ENCODE data around the gene UBN2. TPM values are rescaled to one million over a fixed set of nuclear protein-coding genes. Genes with fewer than 3 reads are reported as not detected.

The UBN2 gene
- total and polyA plus RNA-seq, 7 donors = 1.7 to 30.1 (median 20.6) TPM

DNA sequence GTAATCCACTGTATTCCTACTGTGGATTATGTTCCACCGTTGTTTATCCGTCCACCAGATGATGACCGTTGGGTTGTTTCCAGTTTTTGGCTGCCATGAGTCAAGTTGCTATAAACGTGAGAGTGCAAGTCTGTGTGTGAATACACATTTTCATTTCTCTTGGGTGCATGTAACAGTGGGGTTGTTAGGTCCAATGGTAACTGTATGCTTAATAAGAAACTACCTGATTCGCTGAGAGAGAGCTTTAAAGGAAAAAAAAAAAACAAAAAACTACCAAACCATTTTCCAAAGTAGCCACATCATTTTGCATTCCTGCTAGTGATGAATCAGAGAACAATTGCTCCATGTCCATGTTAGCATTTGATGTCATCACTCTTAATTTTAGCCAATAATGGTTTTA is 15.9 kb downstream of the UBN2 start:
- ATAC-seq = peak; percentile 76 to 85 (median 80)
- no peaks in the 10 kb centered on the region for H3K9me3 ChIP-seq
- no peaks in the 10 kb centered on the region for H3K27me3 ChIP-seq (ENCODE audit: insufficient read depth in 3 of 3, low read length in 2 of 3)
- peak overlapping the region; percentile 27 for H3K4me3 ChIP-seq
- H3K4me1 ChIP-seq = peaks cover 32% of the 10 kb centered on the region
- peaks cover 0 to 55% of the 10 kb centered on the region in 2 donors for H3K36me3 ChIP-seq (ENCODE audit: insufficient read depth in 1 of 2, low read depth in 1 of 2)
- 34 to 53% (median 41%) methylated on average over 5 of the region's 5 CpGs for WGBS, 3 donors
- H3K27ac ChIP-seq = peak overlapping the region; percentile 78
- TF ChIP-seq CTCF (IDR thresholded peaks at IDR 0.05) = no peak
- no peak for DNase-seq
- intact Hi-C loops (cut with DNase I) = no loop called here

GRCh38 chr7:139249179-139249810 is 18.3 kb downstream of the UBN2 start:
- TF ChIP-seq CTCF (IDR thresholded peaks at IDR 0.05) = no peak
- WGBS, 3 donors = 95 to 96% (median 96%) methylated on average over 4 of the region's 4 CpGs
- Histone ChIP-seq H3K4me1 (peaks cover 17% of the 10 kb centered on the region), H3K4me3 (no peak overlapping the region), H3K27me3 (ENCODE audit: insufficient read depth in 3 of 3, low read length in 2 of 3) (no peaks in the 10 kb centered on the region), H3K9me3 (no peaks in the 10 kb centered on the region), H3K27ac (no peak overlapping the region), H3K36me3 (ENCODE audit: insufficient read depth in 1 of 2, low read depth in 1 of 2) (peaks cover 0 to 71% of the 10 kb centered on the region in 2 donors)
- DNase-seq = no peak
- ATAC-seq = no peak
- intact Hi-C loops (cut with DNase I) = no loop called here

- H3K4me3 ChIP-seq = no peak overlapping the region
- WGBS, 3 donors = 78 to 84% (median 84%) methylated on average over 3 of the region's 3 CpGs
- DNase-seq = no peak
- H3K9me3 ChIP-seq = no peaks in the 10 kb centered on the region
- peaks cover 0 to 78% of the 10 kb centered on the region in 2 donors for H3K36me3 ChIP-seq (ENCODE audit: insufficient read depth in 1 of 2, low read depth in 1 of 2)
- TF ChIP-seq CTCF (IDR thresholded peaks at IDR 0.05) = no peak
- no peaks in the 10 kb centered on the region for H3K27me3 ChIP-seq (ENCODE audit: insufficient read depth in 3 of 3, low read length in 2 of 3)
- intact Hi-C loops (cut with DNase I) = no loop called here
- peaks cover 3% of the 10 kb centered on the region for H3K4me1 ChIP-seq
- H3K27ac ChIP-seq = no peak overlapping the region
- no peak for ATAC-seq
Measured at GRCh38 chr7:139252451-139252850, 21.4 kb downstream of the UBN2 start.

- peaks cover 0 to 91% of the 10 kb centered on the region in 2 donors for H3K36me3 ChIP-seq (ENCODE audit: insufficient read depth in 1 of 2, low read depth in 1 of 2)
- no peaks in the 10 kb centered on the region for H3K4me1 ChIP-seq
- H3K27ac ChIP-seq = no peak overlapping the region
- no peak overlapping the region for H3K4me3 ChIP-seq
- DNase-seq (no peak), ATAC-seq (no peak)
- TF ChIP-seq CTCF (IDR thresholded peaks at IDR 0.05) = no peak
- H3K27me3 ChIP-seq (ENCODE audit: insufficient read depth in 3 of 3, low read length in 2 of 3) = no peaks in the 10 kb centered on the region
- H3K9me3 ChIP-seq = no peaks in the 10 kb centered on the region
- intact Hi-C loops (cut with DNase I) = no loop called here
- 85 to 92% (median 91%) methylated on average over 6 of the region's 6 CpGs for WGBS, 3 donors
Measured at GRCh38 chr7:139254281-139254680, 23.2 kb downstream of the UBN2 start.

- TF ChIP-seq CTCF (IDR thresholded peaks at IDR 0.05) = no peak
- DNase-seq (no peak), ATAC-seq (no peak)
- intact Hi-C loops (cut with DNase I) = no loop called here
- H3K4me1 ChIP-seq = no peaks in the 10 kb centered on the region
- no peaks in the 10 kb centered on the region for H3K9me3 ChIP-seq
- WGBS, 3 donors = 94 to 98% (median 96%) methylated on average over 4 of the region's 4 CpGs
- no peak overlapping the region for H3K4me3 ChIP-seq
- H3K27me3 ChIP-seq (ENCODE audit: insufficient read depth in 3 of 3, low read length in 2 of 3) = no peaks in the 10 kb centered on the region
- H3K27ac ChIP-seq = no peak overlapping the region
- H3K36me3 ChIP-seq (ENCODE audit: insufficient read depth in 1 of 2, low read depth in 1 of 2) = peaks cover 0 to 91% of the 10 kb centered on the region in 2 donors
Measured at GRCh38 chr7:139254728-139255127, 23.7 kb downstream of the UBN2 start.

All from psoas muscle (tissue), 8 donors.